Activated CD8-positive, alpha-beta T cell treated with anti-CD3 and anti-CD28 coated beads for 36 hours (primary cell): ENCODE measurements around the gene KCTD12. TPM values are rescaled to one million over a fixed set of nuclear protein-coding genes. Genes with fewer than 3 reads are reported as not detected.

Experiments used
- ATAC-seq: fragments of 200-7000 bp; cut with Tn5 transposase; one replicate; pipeline ENCODE4 v1.10.0; 2021; ENCODE audit warnings: mild to moderate bottlenecking, moderate library complexity
- CTCF ChIA-PET: fragments of 350-600 bp; sonication (Branson Sonifier 250); formaldehyde crosslinking; loops from one replicate; lab custom pipeline; 2021; ENCODE audit warnings: antibody characterized with exemption; lab: Charles Lee
- POLR2A ChIA-PET: fragments of 350-600 bp; sonication (Branson Sonifier 250); formaldehyde crosslinking; loops from one replicate; lab custom pipeline; 2021; ENCODE audit warnings: antibody characterized with exemption; lab: Charles Lee
- DNase-seq: peaks from one replicate; pipeline ENCODE4 v3.0.0-alpha.2; 2020
- H3K27ac Mint-ChIP-seq: one replicate; pipeline ENCODE4 v1.8.0; 2021; ENCODE audit warnings: mild to moderate bottlenecking, mixed read lengths
- H3K27me3 Mint-ChIP-seq: one replicate; pipeline ENCODE4 v1.8.0; 2021; ENCODE audit warnings: mixed read lengths
- H3K36me3 Mint-ChIP-seq: one replicate; pipeline ENCODE4 v1.8.0; 2021; ENCODE audit warnings: low read depth, mixed read lengths
- H3K4me1 Mint-ChIP-seq: one replicate; pipeline ENCODE4 v1.8.0; 2021; ENCODE audit warnings: low read depth, mixed read lengths
- H3K4me3 Mint-ChIP-seq: one replicate; pipeline ENCODE4 v1.8.0; 2021; ENCODE audit warnings: mild to moderate bottlenecking, moderate library complexity, mixed read lengths
- H3K9me3 Mint-ChIP-seq: one replicate; pipeline ENCODE4 v1.8.0; 2021; ENCODE audit warnings: mixed read lengths
- intact Hi-C: fragments of 100-400 bp; cut with micrococcal nuclease; formaldehyde crosslinking; loops from one replicate; pipeline ENCODE4 v1.10.0; 2022
- total RNA-seq, 2 experiments: library from RNA; stranded (reverse); gene quantifications; one replicate each; pipeline ENCODE4 v1.2.3, GENCODE V29; 2021
- TF ChIP-seq, protein P1 (sequence below): fragments of 200-600 bp; IDR thresholded peaks from one replicate; pipeline ENCODE4 v1.8.0; 2022; ENCODE audit warnings: antibody characterized with exemption, mild to moderate bottlenecking

KCTD12 gene
- total RNA-seq, 2 experiments from 2014 or later = 14.3 to 14.8 TPM

DNA sequence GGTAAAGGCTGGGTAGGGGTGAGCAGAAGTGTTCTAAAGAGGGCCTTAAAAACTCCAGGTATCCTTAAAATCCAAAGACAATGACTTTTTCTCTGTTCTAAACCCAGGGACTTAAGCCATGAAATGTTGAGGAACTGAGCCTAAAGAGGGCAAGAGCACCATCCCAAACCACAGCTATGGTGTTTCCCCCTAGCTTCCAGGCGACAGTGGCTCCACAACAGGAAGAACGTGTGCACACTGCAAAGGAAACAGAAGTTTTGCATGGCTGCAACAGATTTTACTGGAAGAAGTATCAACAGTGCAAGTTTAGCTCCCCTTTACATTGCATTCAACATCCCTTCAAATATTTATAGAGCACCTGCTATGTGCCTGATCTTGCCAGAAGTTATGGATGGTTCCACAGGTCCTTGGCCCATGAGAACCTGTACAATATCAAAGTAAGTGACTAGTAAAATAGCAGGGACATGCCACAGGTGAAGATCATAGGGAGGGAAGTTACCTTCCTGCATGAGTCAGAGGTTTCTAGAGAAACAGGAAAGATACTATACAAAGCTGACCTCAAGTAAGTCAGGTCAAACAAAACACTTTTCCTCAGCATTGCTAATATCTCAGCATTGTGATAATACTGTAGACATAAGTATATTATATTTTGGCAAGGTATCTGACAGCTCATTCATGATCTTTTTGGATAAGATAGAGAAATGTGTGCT lies 8.4 kb upstream of the KCTD12 start:
- Mint-ChIP-seq H3K27ac (no peak overlapping the region), H3K4me1 (peaks cover 13% of the 10 kb centered on the region), H3K9me3 (peaks cover 10% of the 10 kb centered on the region), H3K36me3 (peaks cover 5% of the 10 kb centered on the region), H3K4me3 (no peak overlapping the region), H3K27me3 (peaks cover 5% of the 10 kb centered on the region)
- DNase-seq = no peak
- POLR2A ChIA-PET = no interaction called here
- TF ChIP-seq, protein P1, sequence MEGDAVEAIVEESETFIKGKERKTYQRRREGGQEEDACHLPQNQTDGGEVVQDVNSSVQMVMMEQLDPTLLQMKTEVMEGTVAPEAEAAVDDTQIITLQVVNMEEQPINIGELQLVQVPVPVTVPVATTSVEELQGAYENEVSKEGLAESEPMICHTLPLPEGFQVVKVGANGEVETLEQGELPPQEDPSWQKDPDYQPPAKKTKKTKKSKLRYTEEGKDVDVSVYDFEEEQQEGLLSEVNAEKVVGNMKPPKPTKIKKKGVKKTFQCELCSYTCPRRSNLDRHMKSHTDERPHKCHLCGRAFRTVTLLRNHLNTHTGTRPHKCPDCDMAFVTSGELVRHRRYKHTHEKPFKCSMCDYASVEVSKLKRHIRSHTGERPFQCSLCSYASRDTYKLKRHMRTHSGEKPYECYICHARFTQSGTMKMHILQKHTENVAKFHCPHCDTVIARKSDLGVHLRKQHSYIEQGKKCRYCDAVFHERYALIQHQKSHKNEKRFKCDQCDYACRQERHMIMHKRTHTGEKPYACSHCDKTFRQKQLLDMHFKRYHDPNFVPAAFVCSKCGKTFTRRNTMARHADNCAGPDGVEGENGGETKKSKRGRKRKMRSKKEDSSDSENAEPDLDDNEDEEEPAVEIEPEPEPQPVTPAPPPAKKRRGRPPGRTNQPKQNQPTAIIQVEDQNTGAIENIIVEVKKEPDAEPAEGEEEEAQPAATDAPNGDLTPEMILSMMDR = no peak
- CTCF ChIA-PET = interaction anchor here (0.7 to 2.4 kb wide), 6 partner anchors 9 to 1018 kb away, joined by 3 to 14 read pairs (median 4); no protein-coding TSS in a partner anchor
- intact Hi-C loops = no loop called here
- ATAC-seq = peak; percentile 85

DNA sequence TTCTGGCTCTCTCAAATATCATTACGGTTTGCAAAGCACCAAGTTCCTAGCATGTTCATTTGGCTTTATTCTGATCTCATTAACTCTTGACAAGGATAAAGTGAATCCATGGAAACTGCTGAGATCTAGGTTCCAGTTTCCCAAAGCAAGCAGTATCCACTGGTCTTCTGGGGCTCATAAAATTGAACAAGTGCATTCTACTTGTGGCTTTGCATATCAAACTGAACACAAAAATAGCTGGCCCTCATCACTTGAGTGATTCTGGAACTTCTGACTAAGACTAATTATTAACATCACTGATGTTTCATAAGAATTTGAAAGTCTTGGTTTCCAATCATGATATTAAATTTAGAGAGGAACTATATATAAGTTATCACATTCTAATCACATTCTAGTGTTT lies 6.3 kb upstream of the KCTD12 start:
- no peak for ATAC-seq
- Mint-ChIP-seq H3K4me3 (no peak overlapping the region), H3K36me3 (no peaks in the 10 kb centered on the region), H3K27ac (no peak overlapping the region), H3K4me1 (peaks cover 13% of the 10 kb centered on the region), H3K9me3 (no peaks in the 10 kb centered on the region), H3K27me3 (peaks cover 13% of the 10 kb centered on the region)
- DNase-seq = no peak
- CTCF ChIA-PET = no interaction called here
- TF ChIP-seq, protein P1 = no peak
- POLR2A ChIA-PET = no interaction called here
- intact Hi-C loops = no loop called here

- no peak for ATAC-seq
- Mint-ChIP-seq H3K36me3 (peaks cover 1% of the 10 kb centered on the region), H3K27ac (no peak overlapping the region), H3K27me3 (peaks cover 18% of the 10 kb centered on the region), H3K4me3 (no peak overlapping the region), H3K9me3 (no peaks in the 10 kb centered on the region), H3K4me1 (peaks cover 14% of the 10 kb centered on the region)
- intact Hi-C loops = no loop called here
- ChIA-PET CTCF (no interaction called here), POLR2A (no interaction called here)
- DNase-seq = no peak
- TF ChIP-seq, protein P1 = no peak
Measured at GRCh38 chr13:76890021-76890420, 3.8 kb upstream of the KCTD12 start.

DNA sequence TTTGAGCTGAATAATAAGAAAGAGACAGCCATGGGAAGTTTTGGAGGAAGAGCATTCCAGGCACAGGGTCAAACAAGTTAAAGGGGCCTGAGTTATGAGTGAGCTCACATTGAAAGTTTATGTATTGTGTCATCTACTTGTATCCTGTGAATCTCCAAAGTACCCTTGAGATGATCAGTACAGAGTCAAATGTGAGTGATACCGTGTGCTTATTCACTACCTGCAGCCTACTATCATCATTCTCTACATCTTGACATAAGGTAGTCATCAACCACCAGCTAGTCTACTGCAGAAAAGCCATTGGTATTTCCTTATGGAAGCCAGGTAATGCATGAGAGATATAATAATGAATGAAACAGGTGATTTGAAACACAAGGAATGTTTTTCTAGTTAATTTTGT lies 3.0 kb upstream of the KCTD12 start:
- POLR2A ChIA-PET = no interaction called here
- no peaks in the 10 kb centered on the region for H3K9me3 Mint-ChIP-seq
- no peak for ATAC-seq
- CTCF ChIA-PET = interaction anchor here (0.9 to 1.2 kb wide), 7 partner anchors 9 to 589 kb away, joined by 3 to 6 read pairs (median 3); no protein-coding TSS in a partner anchor
- no peak for DNase-seq
- peaks cover 19% of the 10 kb centered on the region for H3K27me3 Mint-ChIP-seq
- TF ChIP-seq, protein P1 = no peak
- peaks cover 11% of the 10 kb centered on the region for H3K4me1 Mint-ChIP-seq
- no peak overlapping the region for H3K27ac Mint-ChIP-seq
- H3K36me3 Mint-ChIP-seq = peaks cover 2% of the 10 kb centered on the region
- intact Hi-C loops = loop anchor here (5.0 kb wide), 1 partner anchor 98 kb away; no protein-coding TSS in a partner anchor
- no peak overlapping the region for H3K4me3 Mint-ChIP-seq

DNA sequence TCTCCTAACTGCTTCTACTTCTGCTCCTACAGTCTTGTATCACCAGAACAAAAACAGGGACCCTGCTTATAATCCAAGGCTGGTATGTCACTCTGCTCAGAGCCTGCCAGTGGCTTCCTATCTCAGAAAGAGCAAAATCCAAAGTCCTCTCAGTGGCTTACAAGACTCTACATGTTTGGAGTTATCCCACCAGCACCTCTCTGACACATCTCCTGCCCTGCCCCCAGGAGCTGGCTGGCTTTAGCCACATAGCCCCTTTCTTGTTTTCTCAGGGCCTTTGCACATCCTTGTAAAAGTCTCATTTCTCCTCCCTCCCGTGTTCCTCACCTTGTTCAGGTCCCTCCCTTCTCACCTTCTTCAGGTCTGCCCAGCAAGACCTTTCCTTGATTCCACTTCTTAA lies 2.2 kb upstream of the KCTD12 start:
- intact Hi-C loops = loop anchor here (5.0 kb wide), 1 partner anchor 99 kb away; no protein-coding TSS in a partner anchor
- Mint-ChIP-seq H3K27me3 (peaks cover 19% of the 10 kb centered on the region), H3K27ac (no peak overlapping the region), H3K36me3 (peaks cover 2% of the 10 kb centered on the region), H3K9me3 (no peaks in the 10 kb centered on the region), H3K4me1 (peaks cover 10% of the 10 kb centered on the region), H3K4me3 (no peak overlapping the region)
- ChIA-PET POLR2A (no interaction called here), CTCF (interaction anchor here (0.9 to 1.4 kb wide), 9 partner anchors 9 to 590 kb away, joined by 3 to 6 read pairs (median 3); no protein-coding TSS in a partner anchor)
- ATAC-seq (no peak), DNase-seq (no peak)
- TF ChIP-seq, protein P1 = no peak
